Transverse colon (tissue), 4 donors: ENCODE data around the gene CDKL5.

Experiments
- CTCF ChIP-seq, 5 experiments: fragments of 200-600 bp in 3 of 5; fragments of 450-650 bp in 2 of 5; sonication (generic) in 3 of 5; IDR thresholded peaks; 1 replicate in 2 of 5; 2 replicates in 3 of 5; pipeline ENCODE4 v1.5.1; 2016 to 2017; ENCODE audit warnings: antibody characterized with exemption in 5 of 5, inconsistent platforms in 3 of 5, mild to moderate bottlenecking in 2 of 5, moderate library complexity in 1 of 5
- EP300 ChIP-seq: sonication (generic); formaldehyde crosslinking; IDR thresholded peaks from one replicate; pipeline ENCODE4 v1.6.1; 2017; ENCODE audit warnings: antibody characterized with exemption, low read depth
- POLR2A ChIP-seq: fragments of 450-650 bp; IDR thresholded peaks from one replicate; pipeline ENCODE4 v1.6.1; 2016; ENCODE audit warnings: antibody characterized with exemption, mild to moderate bottlenecking, moderate library complexity
- POLR2AphosphoS5 ChIP-seq, 3 donors: sonication (generic); formaldehyde crosslinking; IDR thresholded peaks; one replicate each; pipeline ENCODE4 v1.6.1; 2016; ENCODE audit warnings: antibody characterized with exemption in 3 of 3

- TF ChIP-seq POLR2AphosphoS5 (IDR thresholded peaks at IDR 0.05) (no peak), CTCF (IDR thresholded peaks at IDR 0.05) (no peak), POLR2A (no peak), EP300 (no peak)
Measured at GRCh38 chrX:18537524-18537923, 112.1 kb downstream of the CDKL5 start.
